Measurements from ENCODE around the gene DNAAF5.

- TF ChIP-seq CTCF (IDR thresholded peaks at IDR 0.05) (no peak), POLR2A (IDR thresholded peaks at IDR 0.05) (no peak)
Measured at GRCh38 chr7:683526-684205, 42.8 kb upstream of the DNAAF5 start.

Measured in body of pancreas (tissue), 4 donors.